Activated naive CD4-positive, alpha-beta T cell treated with anti-CD3 and anti-CD28 coated beads, Interleukin-2, amount 10 ng/mL, durations not matched to agents 7 days and 5 days (primary cell): ENCODE data around the gene CHST9.
"Not testable (repeated sequence)": the region's sequence is repeated elsewhere in the genome, so short reads cannot be mapped to it uniquely, and the experiment has no call there.

Experiments
- CTCF ChIA-PET: fragments of 350-600 bp; sonication (Branson Sonifier 250); formaldehyde crosslinking; loops from one replicate; lab custom pipeline; 2021; ENCODE audit warnings: antibody characterized with exemption; lab: Charles Lee
- DNase-seq: peaks from one replicate; pipeline ENCODE4 v3.0.0-alpha.2; 2020
- H3K27ac Mint-ChIP-seq: one replicate; pipeline ENCODE4 v1.8.0; 2021; ENCODE audit warnings: mild to moderate bottlenecking, moderate library complexity, mixed read lengths
- H3K27me3 Mint-ChIP-seq: one replicate; pipeline ENCODE4 v1.8.0; 2021; ENCODE audit warnings: mild to moderate bottlenecking, mixed read lengths
- H3K36me3 Mint-ChIP-seq: one replicate; pipeline ENCODE4 v1.8.0; 2021; ENCODE audit warnings: mixed read lengths
- H3K4me1 Mint-ChIP-seq: one replicate; pipeline ENCODE4 v1.8.0; 2021; ENCODE audit warnings: mixed read lengths
- H3K4me3 Mint-ChIP-seq: one replicate; pipeline ENCODE4 v1.8.0; 2021; ENCODE audit warnings: mild to moderate bottlenecking, moderate library complexity, mixed read lengths
- H3K9me3 Mint-ChIP-seq: one replicate; pipeline ENCODE4 v1.8.0; 2021; ENCODE audit warnings: mixed read lengths

CHST9 gene

GRCh38 chr18:27104743-27105142, 80.4 kb downstream of the CHST9 start:
- no peak overlapping the region for H3K4me3 Mint-ChIP-seq
- DNase-seq = no peak
- no peaks in the 10 kb centered on the region for H3K27me3 Mint-ChIP-seq
- H3K9me3 Mint-ChIP-seq = no peaks in the 10 kb centered on the region
- CTCF ChIA-PET = no interaction called here
- H3K27ac Mint-ChIP-seq = no peak overlapping the region
- no peaks in the 10 kb centered on the region for H3K4me1 Mint-ChIP-seq
- no peaks in the 10 kb centered on the region for H3K36me3 Mint-ChIP-seq

DNA sequence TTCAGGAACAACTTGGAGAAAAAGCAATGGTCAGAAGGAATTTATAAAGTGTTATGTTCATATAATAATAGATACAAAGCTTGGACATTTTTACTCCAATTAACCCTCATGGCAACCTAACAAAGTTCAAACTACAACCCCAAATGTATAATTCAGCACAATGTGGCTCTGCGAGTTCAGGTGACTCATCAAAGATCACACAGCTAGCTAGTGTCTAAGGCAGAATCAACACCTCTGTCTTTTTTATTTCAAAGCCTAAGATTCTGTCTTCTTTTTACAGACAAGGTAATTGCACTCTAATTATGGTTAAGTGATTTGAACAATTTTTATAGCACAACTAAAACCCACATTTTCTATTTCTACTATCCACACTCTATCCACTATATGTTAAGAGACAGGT, 90.5 kb downstream of the CHST9 start:
- H3K27ac Mint-ChIP-seq = no peak overlapping the region
- CTCF ChIA-PET = no interaction called here
- no peak for DNase-seq
- H3K9me3 Mint-ChIP-seq = peaks cover 15% of the 10 kb centered on the region
- H3K4me3 Mint-ChIP-seq = no peak overlapping the region
- H3K27me3 Mint-ChIP-seq = no peaks in the 10 kb centered on the region
- H3K4me1 Mint-ChIP-seq = no peaks in the 10 kb centered on the region
- no peaks in the 10 kb centered on the region for H3K36me3 Mint-ChIP-seq

DNA sequence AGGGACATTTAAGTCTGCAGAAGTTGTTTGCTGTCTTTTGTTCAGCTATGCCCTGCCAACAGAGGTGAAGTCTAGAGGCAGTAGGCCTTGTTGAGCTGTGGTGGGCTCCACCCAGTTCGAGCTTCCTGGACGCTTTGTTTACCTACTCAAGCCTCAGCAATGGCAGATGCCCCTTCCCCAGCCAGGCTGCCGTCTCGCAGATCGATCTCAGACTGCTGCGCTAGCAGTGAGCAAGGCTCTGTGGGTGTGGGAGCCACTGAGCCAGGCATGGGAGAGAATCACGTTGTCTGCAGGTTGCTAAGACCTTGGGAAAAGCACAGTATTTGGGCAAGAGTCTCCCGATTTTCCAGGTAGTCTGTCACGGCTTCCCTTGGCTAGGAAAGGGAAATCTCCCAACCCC, 91.8 kb downstream of the CHST9 start:
- H3K4me3 Mint-ChIP-seq, H3K27me3 Mint-ChIP-seq, H3K36me3 Mint-ChIP-seq, H3K4me1 Mint-ChIP-seq, CTCF ChIA-PET, H3K27ac Mint-ChIP-seq, DNase-seq: not testable (repeated sequence)
- H3K9me3 Mint-ChIP-seq = peaks cover 14% of the 10 kb centered on the region

DNA sequence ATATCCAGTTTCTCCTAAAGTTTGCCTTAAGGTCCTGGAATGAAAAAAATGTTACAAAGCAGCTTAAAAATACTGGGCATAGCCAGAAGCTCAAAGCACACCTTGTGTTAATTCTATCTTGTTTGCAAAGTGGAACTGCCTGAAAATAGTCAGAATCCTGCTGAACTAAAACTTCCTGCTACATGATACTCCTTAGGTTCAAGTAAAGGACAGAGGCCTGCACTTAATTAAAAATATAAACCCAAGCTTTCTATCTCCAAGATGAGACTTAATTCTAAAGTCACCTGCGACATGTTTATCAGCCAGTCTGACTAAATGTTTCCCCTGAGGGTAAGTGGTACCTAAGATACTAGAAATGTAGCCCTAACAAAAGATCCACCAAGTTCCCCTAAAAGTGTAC, 103.4 kb downstream of the CHST9 start:
- H3K36me3 Mint-ChIP-seq = no peaks in the 10 kb centered on the region

DNA sequence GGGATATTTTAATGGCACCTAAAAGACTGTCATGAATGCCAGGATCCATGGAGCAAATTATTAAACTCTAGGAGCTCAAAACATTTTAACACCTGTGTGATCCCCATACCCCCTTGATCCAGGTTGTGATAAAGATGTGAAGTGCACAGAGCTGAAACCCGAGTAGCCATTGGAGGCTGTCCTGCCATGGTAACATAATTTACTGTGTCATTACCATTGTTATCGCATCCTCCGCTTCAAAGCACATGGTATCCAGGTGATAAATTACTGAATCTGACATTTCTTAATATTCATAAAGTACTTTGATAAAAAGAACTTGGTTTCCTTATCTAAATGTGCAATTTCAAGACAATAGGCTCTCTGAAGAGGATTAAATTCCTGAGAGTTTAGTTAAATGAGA, 109.3 kb downstream of the CHST9 start:
- H3K36me3 Mint-ChIP-seq = no peaks in the 10 kb centered on the region
- H3K9me3 Mint-ChIP-seq = no peaks in the 10 kb centered on the region
- H3K27ac Mint-ChIP-seq = no peak overlapping the region
- CTCF ChIA-PET = no interaction called here
- no peak for DNase-seq
- no peak overlapping the region for H3K4me3 Mint-ChIP-seq
- H3K4me1 Mint-ChIP-seq = no peaks in the 10 kb centered on the region
- no peaks in the 10 kb centered on the region for H3K27me3 Mint-ChIP-seq

More for the DNA sequence above, 103.4 kb downstream of the CHST9 start:
- Mint-ChIP-seq H3K27me3 (no peaks in the 10 kb centered on the region), H3K9me3 (no peaks in the 10 kb centered on the region), H3K4me1 (no peaks in the 10 kb centered on the region), H3K27ac (no peak overlapping the region), H3K4me3 (no peak overlapping the region)
- CTCF ChIA-PET = no interaction called here
- no peak for DNase-seq

GRCh38 chr18:27073404-27073830, 111.7 kb downstream of the CHST9 start:
- no peak overlapping the region for H3K27ac Mint-ChIP-seq
- H3K9me3 Mint-ChIP-seq = no peaks in the 10 kb centered on the region
- DNase-seq = no peak
- H3K36me3 Mint-ChIP-seq = no peaks in the 10 kb centered on the region
- no peaks in the 10 kb centered on the region for H3K27me3 Mint-ChIP-seq
- H3K4me3 Mint-ChIP-seq = no peak overlapping the region
- no peaks in the 10 kb centered on the region for H3K4me1 Mint-ChIP-seq
- CTCF ChIA-PET = no interaction called here

DNA sequence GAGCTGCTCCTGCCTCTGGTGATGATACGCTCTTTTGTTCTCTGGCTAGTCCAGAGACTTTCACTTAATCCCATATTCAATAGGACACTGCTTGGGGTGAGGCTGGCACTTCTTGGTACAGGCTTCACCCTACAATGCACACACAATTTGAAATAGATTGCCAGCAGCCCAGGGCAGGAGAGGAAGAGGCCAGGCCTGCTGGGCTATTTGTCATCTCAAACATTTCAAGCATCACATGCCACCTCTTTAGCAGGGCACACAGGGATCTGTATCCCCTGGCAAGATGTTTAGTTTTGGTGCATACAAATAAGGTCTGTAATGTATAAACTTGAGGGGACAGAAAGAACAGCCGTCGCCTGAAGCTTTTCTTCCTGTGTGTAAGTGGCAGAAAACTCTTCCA, 120.4 kb downstream of the CHST9 start:
- Mint-ChIP-seq H3K9me3 (peaks cover 5% of the 10 kb centered on the region), H3K4me1 (no peaks in the 10 kb centered on the region), H3K4me3 (no peak overlapping the region), H3K36me3 (no peaks in the 10 kb centered on the region), H3K27me3 (no peaks in the 10 kb centered on the region), H3K27ac (no peak overlapping the region)
- CTCF ChIA-PET = no interaction called here
- DNase-seq = no peak

GRCh38 chr18:27062802-27063201, 122.3 kb downstream of the CHST9 start:
- Mint-ChIP-seq H3K36me3 (no peaks in the 10 kb centered on the region), H3K27me3 (no peaks in the 10 kb centered on the region), H3K9me3 (peaks cover 6% of the 10 kb centered on the region), H3K4me1 (no peaks in the 10 kb centered on the region), H3K27ac (no peak overlapping the region), H3K4me3 (no peak overlapping the region)
- DNase-seq = no peak
- CTCF ChIA-PET = no interaction called here

DNA sequence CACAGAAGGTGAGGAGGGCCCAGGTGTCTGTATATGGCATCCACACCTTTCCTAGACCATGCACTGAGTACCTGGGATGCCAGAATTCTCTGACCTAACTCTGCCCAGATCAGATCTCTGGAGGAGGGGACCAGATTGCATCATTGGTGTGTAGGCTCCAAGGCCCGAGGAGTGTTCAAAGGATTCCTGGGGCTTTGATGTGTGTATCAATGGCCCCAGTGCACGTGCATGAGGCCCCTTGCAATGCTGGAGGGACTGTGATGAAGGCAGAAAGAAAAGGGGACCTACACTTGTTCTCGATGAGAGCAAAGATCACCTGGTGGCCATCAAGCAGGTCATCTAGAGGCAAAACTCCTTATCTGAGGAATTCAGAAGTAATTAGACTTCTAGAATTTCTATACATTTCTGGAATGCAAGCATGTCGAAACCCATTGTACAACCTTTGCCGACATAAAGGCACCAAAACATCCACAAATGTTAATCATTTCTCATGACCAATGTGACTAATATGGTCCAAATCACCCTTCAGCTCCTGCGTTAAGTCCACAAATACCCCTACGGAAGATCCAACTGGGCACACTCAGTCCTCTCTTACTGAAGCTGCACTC, 123.5 kb downstream of the CHST9 start:
- H3K27ac Mint-ChIP-seq = no peak overlapping the region
- H3K4me1 Mint-ChIP-seq = no peaks in the 10 kb centered on the region
- CTCF ChIA-PET = no interaction called here
- H3K4me3 Mint-ChIP-seq = no peak overlapping the region
- no peaks in the 10 kb centered on the region for H3K36me3 Mint-ChIP-seq
- peaks cover 6% of the 10 kb centered on the region for H3K9me3 Mint-ChIP-seq
- DNase-seq = no peak
- H3K27me3 Mint-ChIP-seq = no peaks in the 10 kb centered on the region

- H3K4me1 Mint-ChIP-seq = no peaks in the 10 kb centered on the region
- H3K27me3 Mint-ChIP-seq = no peaks in the 10 kb centered on the region
- peaks cover 6% of the 10 kb centered on the region for H3K9me3 Mint-ChIP-seq
- H3K36me3 Mint-ChIP-seq = no peaks in the 10 kb centered on the region
- H3K27ac Mint-ChIP-seq = no peak overlapping the region
- no peak overlapping the region for H3K4me3 Mint-ChIP-seq
- CTCF ChIA-PET = no interaction called here
- DNase-seq = no peak
Measured at GRCh38 chr18:27057519-27058234, 127.4 kb downstream of the CHST9 start.

DNA sequence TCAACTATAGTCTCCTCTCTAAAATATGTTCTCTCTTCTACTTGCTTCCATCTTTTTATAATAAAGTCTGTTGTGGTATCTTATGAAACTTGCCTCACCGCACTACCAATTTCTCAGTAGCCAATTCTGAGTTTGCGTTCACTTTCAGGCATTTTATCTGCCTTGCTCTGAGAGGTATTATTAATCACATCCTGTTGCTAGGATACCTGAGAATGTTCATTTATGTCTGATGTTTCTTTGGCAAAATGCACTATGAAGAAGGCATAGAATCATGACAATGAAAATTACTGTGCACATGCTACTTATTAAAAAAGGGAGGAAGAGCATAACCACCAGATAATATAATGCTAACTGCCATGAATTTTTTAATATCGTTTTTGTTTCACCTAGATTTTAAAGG, 130.2 kb downstream of the CHST9 start:
- Mint-ChIP-seq H3K4me1 (no peaks in the 10 kb centered on the region), H3K36me3 (no peaks in the 10 kb centered on the region), H3K27ac (no peak overlapping the region), H3K27me3 (no peaks in the 10 kb centered on the region), H3K4me3 (no peak overlapping the region), H3K9me3 (peaks cover 2% of the 10 kb centered on the region)
- CTCF ChIA-PET = no interaction called here
- no peak for DNase-seq

DNA sequence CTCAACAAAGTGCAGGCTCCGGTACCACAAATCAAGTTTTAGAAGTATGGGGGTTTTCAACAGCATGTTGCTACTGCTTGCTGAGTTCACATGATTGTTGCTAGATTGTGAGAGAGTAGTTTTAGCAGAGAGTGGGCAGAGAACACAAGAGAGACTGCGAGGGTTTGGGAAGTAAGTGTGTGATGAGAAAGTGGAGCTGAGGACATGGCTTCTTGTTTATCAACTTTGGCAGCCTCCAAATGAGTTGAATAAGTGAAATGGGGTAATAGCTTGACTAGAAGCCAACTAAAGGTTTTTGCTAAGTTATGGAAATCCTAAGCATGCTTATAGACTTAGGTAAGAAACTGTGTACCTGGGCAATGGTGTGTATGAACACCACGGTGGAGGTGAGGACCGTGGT, 135.1 kb downstream of the CHST9 start:
- no peaks in the 10 kb centered on the region for H3K36me3 Mint-ChIP-seq
- no peak for DNase-seq
- no peaks in the 10 kb centered on the region for H3K27me3 Mint-ChIP-seq
- no peak overlapping the region for H3K4me3 Mint-ChIP-seq
- H3K9me3 Mint-ChIP-seq = peaks cover under 1% of the 10 kb centered on the region
- H3K4me1 Mint-ChIP-seq = no peaks in the 10 kb centered on the region
- CTCF ChIA-PET = no interaction called here
- no peak overlapping the region for H3K27ac Mint-ChIP-seq

GRCh38 chr18:27045342-27045741, 139.8 kb downstream of the CHST9 start:
- no peak for DNase-seq
- Mint-ChIP-seq H3K4me1 (no peaks in the 10 kb centered on the region), H3K9me3 (peaks cover 1% of the 10 kb centered on the region), H3K27ac (no peak overlapping the region), H3K4me3 (no peak overlapping the region), H3K27me3 (no peaks in the 10 kb centered on the region), H3K36me3 (no peaks in the 10 kb centered on the region)
- CTCF ChIA-PET = no interaction called here

GRCh38 chr18:27042177-27042576, 142.9 kb downstream of the CHST9 start:
- no peak overlapping the region for H3K4me3 Mint-ChIP-seq
- CTCF ChIA-PET = no interaction called here
- H3K27me3 Mint-ChIP-seq = no peaks in the 10 kb centered on the region
- no peaks in the 10 kb centered on the region for H3K4me1 Mint-ChIP-seq
- no peak overlapping the region for H3K27ac Mint-ChIP-seq
- H3K36me3 Mint-ChIP-seq = no peaks in the 10 kb centered on the region
- H3K9me3 Mint-ChIP-seq = peaks cover 1% of the 10 kb centered on the region
- DNase-seq = no peak

DNA sequence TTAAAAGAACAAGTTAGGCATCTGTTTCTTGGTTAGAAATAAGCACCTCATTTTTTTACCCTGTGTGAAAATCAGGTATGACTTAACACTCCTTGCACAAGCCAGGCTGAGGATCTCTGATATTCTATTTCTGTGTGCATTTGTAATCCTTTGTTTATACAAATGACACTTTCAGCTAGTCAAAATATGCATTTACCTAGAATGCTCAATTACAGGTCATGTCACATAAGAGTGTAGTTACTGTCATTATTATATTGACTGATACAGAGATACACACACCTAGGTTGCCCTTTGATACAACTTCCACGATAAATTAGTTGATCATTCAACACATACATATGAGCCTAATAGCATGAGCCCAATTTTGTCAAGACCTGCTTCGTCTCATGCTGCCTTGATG, 144.3 kb downstream of the CHST9 start:
- Mint-ChIP-seq H3K9me3 (peaks cover 3% of the 10 kb centered on the region), H3K4me3 (no peak overlapping the region), H3K36me3 (no peaks in the 10 kb centered on the region), H3K27ac (no peak overlapping the region), H3K4me1 (no peaks in the 10 kb centered on the region), H3K27me3 (no peaks in the 10 kb centered on the region)
- DNase-seq = no peak
- CTCF ChIA-PET = no interaction called here
